Effector memory CD8-positive, alpha-beta T cell (primary cell): ENCODE results near the gene COX7A1.

Experiments used
- ATAC-seq: fragments of 150-1000 bp; cut with Tn5 transposase; replicated peaks from 2 replicates; pipeline ENCODE4 v1.10.0; 2021; ENCODE audit warnings: mild to moderate bottlenecking, moderate library complexity
- DNase-seq, 3 experiments: peaks; one replicate each; pipeline ENCODE4 v3.0.0; 2021
- H3K27ac Mint-ChIP-seq, 2 donors: one replicate each; pipeline ENCODE4 v1.8.0; 2022; ENCODE audit warnings: mild to moderate bottlenecking in 2 of 2, mixed read lengths in 2 of 2, moderate library complexity in 2 of 2
- H3K27me3 Mint-ChIP-seq, 2 donors: one replicate each; pipeline ENCODE4 v1.8.0; 2022; ENCODE audit warnings: mixed read lengths in 2 of 2
- H3K36me3 Mint-ChIP-seq: one replicate; pipeline ENCODE4 v1.8.0; 2022; ENCODE audit warnings: mild to moderate bottlenecking, moderate library complexity, mixed read lengths; ENCODE audit not compliant: insufficient read depth
- H3K4me1 Mint-ChIP-seq, 2 donors: one replicate each; pipeline ENCODE4 v1.8.0; 2022; ENCODE audit warnings: low read depth in 2 of 2, mixed read lengths in 2 of 2
- H3K4me3 Mint-ChIP-seq, 2 donors: one replicate each; pipeline ENCODE4 v1.8.0; 2022; ENCODE audit warnings: mild to moderate bottlenecking in 2 of 2, mixed read lengths in 2 of 2, moderate library complexity in 2 of 2
- H3K9me3 Mint-ChIP-seq, 2 donors: one replicate each; pipeline ENCODE4 v1.8.0; 2022; ENCODE audit warnings: mixed read lengths in 2 of 2

COX7A1 gene

DNA sequence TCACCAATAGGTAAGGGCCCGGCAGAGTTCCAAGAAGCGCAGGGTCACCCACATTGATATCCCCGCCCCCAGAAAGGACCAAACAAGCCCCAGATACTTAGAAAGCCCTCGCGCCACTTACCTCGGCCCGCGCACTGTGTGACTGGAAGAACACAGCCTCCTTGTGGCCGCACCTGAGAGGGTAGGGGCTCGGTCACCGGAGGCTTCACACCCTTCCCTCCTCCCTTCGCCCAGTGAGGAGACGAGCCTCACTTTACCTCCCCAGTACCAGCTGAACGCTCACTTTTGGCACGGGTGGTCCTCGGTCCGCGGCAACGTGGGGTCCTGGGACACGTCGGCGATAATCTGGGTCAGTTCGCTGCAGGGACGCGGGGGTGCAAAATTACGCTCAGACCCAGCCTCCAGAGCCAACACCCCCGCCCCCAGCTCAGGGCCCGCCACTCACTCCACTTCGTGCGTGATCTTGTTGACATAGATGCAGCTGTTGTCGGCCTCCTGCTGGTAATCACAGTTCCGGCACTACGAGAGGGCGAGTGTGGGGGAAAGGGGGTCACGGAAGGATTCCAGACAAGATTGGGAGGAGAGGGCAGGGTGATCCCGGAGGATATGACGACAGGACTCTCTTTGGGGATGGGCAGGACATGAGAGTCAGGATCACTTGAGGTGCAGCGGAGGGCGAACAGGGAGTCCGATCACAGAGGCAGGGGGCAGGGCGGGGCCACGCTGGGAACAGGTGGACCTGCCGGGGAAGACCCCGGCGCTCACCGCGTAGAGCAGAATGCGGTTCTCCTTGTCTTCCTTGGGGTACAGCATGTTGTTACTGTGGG, 38.1 kb downstream of the COX7A1 start:
- Mint-ChIP-seq H3K4me1 (peaks cover 38 to 40% of the 10 kb centered on the region in 2 donors), H3K36me3 (peaks cover 55% of the 10 kb centered on the region), H3K27ac (peak overlapping the region; percentile 96 to 99), H3K9me3 (no peaks in the 10 kb centered on the region), H3K4me3 (peak overlapping the region; percentile 89 to 94), H3K27me3 (no peaks in the 10 kb centered on the region)
- ATAC-seq (peak; percentile 1), DNase-seq (peak in 2 of 3 experiments; percentile 20 to 29)

DNA sequence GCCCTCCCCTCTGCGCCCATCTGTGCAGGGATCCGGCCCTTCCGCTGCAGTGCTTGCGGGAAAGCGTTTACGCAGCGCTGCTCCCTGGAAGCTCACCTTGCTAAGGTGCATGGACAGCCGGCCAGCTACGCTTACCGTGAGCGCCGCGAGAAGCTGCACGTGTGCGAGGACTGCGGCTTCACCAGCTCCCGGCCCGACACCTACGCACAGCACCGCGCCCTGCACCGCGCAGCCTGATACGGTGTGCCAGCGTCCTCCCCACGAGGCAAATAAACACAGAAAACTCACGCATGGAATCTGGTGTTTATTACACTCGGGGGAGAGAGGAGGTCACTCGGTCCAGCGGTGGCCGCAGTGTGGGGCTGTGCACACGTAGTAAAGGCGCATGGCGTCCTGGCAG, 38.8 kb downstream of the COX7A1 start:
- ATAC-seq: no peak
- Mint-ChIP-seq H3K27ac (peak overlapping the region; percentile 76 to 99), H3K4me3 (peak overlapping the region; percentile 89 to 94), H3K27me3 (no peaks in the 10 kb centered on the region), H3K9me3 (no peaks in the 10 kb centered on the region), H3K36me3 (peaks cover 49% of the 10 kb centered on the region), H3K4me1 (peaks cover 35 to 38% of the 10 kb centered on the region in 2 donors)
- DNase-seq: no peak

- Mint-ChIP-seq H3K36me3 (peaks cover 45% of the 10 kb centered on the region), H3K27me3 (no peaks in the 10 kb centered on the region), H3K9me3 (no peaks in the 10 kb centered on the region), H3K27ac (peak overlapping the region; percentile 76 to 99), H3K4me3 (peak overlapping the region; percentile 89 to 94), H3K4me1 (peaks cover 29 to 34% of the 10 kb centered on the region in 2 donors)
- DNase-seq: no peak
- no peak for ATAC-seq
Observed at GRCh38 chr19:36112678-36113077, 39.6 kb downstream of the COX7A1 start.

DNA sequence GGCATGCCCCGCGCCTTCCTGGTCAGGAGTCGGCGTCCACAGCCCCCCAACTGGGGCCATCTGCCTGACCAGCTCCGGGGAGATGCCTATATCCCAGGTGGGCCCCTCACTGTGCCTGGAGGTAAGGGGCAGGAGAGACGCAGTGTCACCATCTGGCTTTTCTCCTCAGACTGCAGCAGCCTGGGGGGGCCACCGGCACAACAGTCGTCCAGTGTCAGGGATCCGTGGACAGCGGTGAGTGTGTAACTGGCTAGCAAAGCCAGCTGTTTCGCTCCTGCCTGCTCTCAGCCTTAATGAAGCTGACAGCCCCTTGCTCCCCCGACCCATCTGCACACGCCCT, 41.1 kb downstream of the COX7A1 start:
- ATAC-seq: no peak
- DNase-seq: no peak
- no peak overlapping the region for H3K4me3 Mint-ChIP-seq
- H3K4me1 Mint-ChIP-seq: peaks cover 20 to 28% of the 10 kb centered on the region in 2 donors
- peak overlapping the region in 1 of 2 donors; percentile 44 for H3K27ac Mint-ChIP-seq
- no peaks in the 10 kb centered on the region for H3K9me3 Mint-ChIP-seq
- H3K36me3 Mint-ChIP-seq: peaks cover 41% of the 10 kb centered on the region
- H3K27me3 Mint-ChIP-seq: no peaks in the 10 kb centered on the region

- no peak for DNase-seq
- no peak for ATAC-seq
- Mint-ChIP-seq H3K4me1 (peaks cover 17 to 24% of the 10 kb centered on the region in 2 donors), H3K27ac (peak within 1 kb of the TSS in 1 of 2 donors; percentile 44), H3K4me3 (no peak within 1 kb of the TSS), H3K9me3 (no peaks in the 10 kb centered on the region), H3K27me3 (no peaks in the 10 kb centered on the region), H3K36me3 (peaks cover 40% of the 10 kb centered on the region)
Observed at GRCh38 chr19:36110487-36111199, 41.6 kb downstream of the COX7A1 start, which contains the start of gene OVOL3. Gene OVOL3, plus strand, starts transcription at chr19:36111143. Its CDS starts 60 bp downstream, at chr19:36111203.

DNA sequence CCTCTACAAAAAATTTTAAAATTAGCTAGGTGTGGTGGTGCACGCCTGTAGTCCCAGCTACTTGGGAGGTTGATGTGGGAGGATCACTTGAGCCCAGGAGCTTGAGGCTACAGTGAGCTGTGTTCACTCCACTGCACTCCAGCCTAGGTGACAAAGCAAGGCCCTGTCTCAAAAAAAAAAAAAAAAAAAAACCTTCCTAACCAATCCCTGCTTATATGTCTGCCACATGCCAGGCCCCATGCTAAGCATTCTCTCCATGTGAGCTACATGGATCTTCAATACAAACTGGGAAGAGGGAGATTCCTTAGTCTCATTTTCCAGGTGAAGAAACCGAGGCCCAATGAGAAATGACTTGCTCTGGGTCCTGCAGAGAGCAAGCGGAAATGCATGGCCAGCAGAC, 43.6 kb downstream of the COX7A1 start:
- H3K36me3 Mint-ChIP-seq: peaks cover 24% of the 10 kb centered on the region
- H3K9me3 Mint-ChIP-seq: no peaks in the 10 kb centered on the region
- H3K4me3 Mint-ChIP-seq: no peak overlapping the region
- H3K27me3 Mint-ChIP-seq: no peaks in the 10 kb centered on the region
- ATAC-seq: no peak
- DNase-seq: no peak
- no peak overlapping the region for H3K27ac Mint-ChIP-seq
- H3K4me1 Mint-ChIP-seq: peaks cover 8 to 9% of the 10 kb centered on the region in 2 donors

DNA sequence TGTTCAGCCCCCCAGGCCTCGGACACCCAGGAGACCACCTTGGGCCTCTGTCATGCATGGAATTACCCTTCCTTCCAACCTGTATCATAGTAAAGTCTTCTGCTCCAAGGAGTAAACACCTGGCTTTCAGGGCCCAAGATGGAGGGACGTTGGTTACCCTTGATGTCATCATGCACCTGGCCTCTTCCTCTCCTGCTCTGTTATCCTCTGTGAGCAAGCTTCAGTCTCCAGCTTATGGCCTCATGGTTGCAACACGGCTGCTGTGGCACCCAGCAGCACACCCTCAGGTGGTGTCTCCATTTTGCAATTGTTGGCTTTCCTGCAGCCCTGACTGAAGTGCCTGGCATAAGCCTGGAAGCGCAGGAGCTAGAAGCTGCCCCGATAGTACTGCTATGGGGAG, 45.3 kb downstream of the COX7A1 start:
- no peaks in the 10 kb centered on the region for H3K4me1 Mint-ChIP-seq
- no peak overlapping the region for H3K27ac Mint-ChIP-seq
- DNase-seq (no peak), ATAC-seq (no peak)
- no peaks in the 10 kb centered on the region for H3K9me3 Mint-ChIP-seq
- no peak overlapping the region for H3K4me3 Mint-ChIP-seq
- H3K36me3 Mint-ChIP-seq: peaks cover 22% of the 10 kb centered on the region
- no peaks in the 10 kb centered on the region for H3K27me3 Mint-ChIP-seq

DNA sequence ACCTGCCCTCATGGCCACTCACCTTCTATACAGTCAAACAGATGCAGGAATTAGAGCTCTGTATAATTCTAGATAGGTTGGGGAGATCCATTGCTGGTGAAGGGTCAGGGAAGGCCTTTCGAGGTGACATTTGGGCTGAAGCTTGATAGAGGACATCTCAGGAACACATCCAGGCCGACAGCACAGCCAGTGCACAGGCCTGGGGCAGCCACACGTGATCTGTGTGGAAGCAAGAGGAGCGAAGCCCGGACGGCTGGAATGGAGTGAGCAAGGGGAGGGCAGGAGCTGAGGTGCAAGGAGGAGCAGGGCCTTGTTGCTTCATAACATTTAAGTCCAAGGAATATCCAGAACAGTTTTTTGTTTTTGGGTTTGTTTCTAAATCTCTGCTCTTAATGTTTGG, 45.8 kb downstream of the COX7A1 start:
- Mint-ChIP-seq H3K27ac (peak overlapping the region; percentile 21 to 23), H3K4me3 (no peak overlapping the region), H3K4me1 (no peaks in the 10 kb centered on the region), H3K9me3 (no peaks in the 10 kb centered on the region), H3K36me3 (peaks cover 20% of the 10 kb centered on the region), H3K27me3 (no peaks in the 10 kb centered on the region)
- no peak for ATAC-seq
- no peak for DNase-seq

GRCh38 chr19:36103842-36104552, 48.2 kb downstream of the COX7A1 start:
- Mint-ChIP-seq H3K36me3 (peaks cover 14% of the 10 kb centered on the region), H3K4me1 (no peaks in the 10 kb centered on the region), H3K9me3 (no peaks in the 10 kb centered on the region), H3K4me3 (no peak overlapping the region), H3K27me3 (no peaks in the 10 kb centered on the region), H3K27ac (no peak overlapping the region)
- no peak for ATAC-seq
- no peak for DNase-seq

GRCh38 chr19:36103040-36103626, 49.1 kb downstream of the COX7A1 start:
- no peaks in the 10 kb centered on the region for H3K9me3 Mint-ChIP-seq
- no peaks in the 10 kb centered on the region for H3K4me1 Mint-ChIP-seq
- DNase-seq (no peak), ATAC-seq (no peak)
- no peak overlapping the region for H3K27ac Mint-ChIP-seq
- H3K36me3 Mint-ChIP-seq: peaks cover 14% of the 10 kb centered on the region
- H3K4me3 Mint-ChIP-seq: no peak overlapping the region
- no peaks in the 10 kb centered on the region for H3K27me3 Mint-ChIP-seq

DNA sequence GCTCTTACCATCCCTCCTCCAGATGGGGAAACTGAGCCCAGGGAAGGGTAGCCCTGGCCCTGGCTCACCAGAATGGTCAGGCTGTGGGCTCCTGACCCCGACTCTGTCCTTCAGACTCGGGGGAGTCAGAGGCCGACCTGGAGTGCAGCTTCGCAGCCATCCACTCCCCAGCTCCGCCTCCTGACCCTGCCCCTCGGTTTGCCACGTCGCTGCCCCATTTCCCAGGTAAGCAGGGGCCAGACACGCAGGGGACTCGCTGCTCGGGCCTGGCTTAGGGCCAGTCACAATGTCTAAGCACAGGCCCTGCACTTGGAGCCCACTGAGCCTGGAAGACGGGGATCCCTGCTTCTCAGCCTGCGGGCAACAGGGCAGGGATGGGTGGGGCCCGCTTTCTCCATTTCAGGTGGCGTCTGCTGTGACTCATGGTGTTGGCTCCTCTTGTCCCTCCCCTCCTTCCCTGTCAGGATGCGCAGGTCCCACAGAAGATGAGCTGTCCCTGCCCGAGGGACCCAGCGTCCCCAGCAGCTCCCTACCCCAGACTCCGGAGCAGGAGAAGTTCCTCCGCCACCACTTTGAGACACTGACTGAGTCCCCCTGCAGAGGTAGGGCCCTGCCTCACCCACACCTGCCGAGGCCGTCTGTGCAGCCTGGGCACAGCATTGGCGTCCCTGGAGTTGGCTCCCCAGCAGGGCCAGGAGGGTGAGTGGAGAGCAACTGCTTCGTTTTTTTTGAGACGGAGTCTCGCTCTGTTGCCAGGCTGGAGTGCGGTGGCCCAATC, 50.5 kb downstream of the COX7A1 start:
- peaks cover 10% of the 10 kb centered on the region for H3K36me3 Mint-ChIP-seq
- no peak overlapping the region for H3K27ac Mint-ChIP-seq
- ATAC-seq (no peak), DNase-seq (no peak)
- no peaks in the 10 kb centered on the region for H3K27me3 Mint-ChIP-seq
- no peak overlapping the region for H3K4me3 Mint-ChIP-seq
- H3K9me3 Mint-ChIP-seq: no peaks in the 10 kb centered on the region
- H3K4me1 Mint-ChIP-seq: no peaks in the 10 kb centered on the region
